Hematopoietic multipotent progenitor cell (in vitro differentiated cells): Measurements from ENCODE around the gene FAM83D. TPM values are rescaled to one million over a fixed set of nuclear protein-coding genes. Genes with fewer than 3 reads are reported as not detected.
"Not testable (repeated sequence)": the region's sequence is repeated elsewhere in the genome, so short reads cannot be mapped to it uniquely, and the experiment has no call there.

Experiments
- DNase-seq, 3 donors: peaks; one replicate each; pipeline ENCODE4 v3.0.0-alpha.2; 2011 to 2015; ENCODE audit warnings: low read depth in 2 of 3, low spot score in 2 of 3
- small RNA-seq: library from RNA; depleted of rRNA; stranded (forward); fragments of <200 nt; gene quantifications from one replicate; pipeline ENCODE3, GENCODE V24; 2012
- total RNA-seq: library from RNA; depleted of rRNA; stranded (reverse); fragments of >200 nt; gene quantifications from one replicate; pipeline ENCODE4 v1.2.3, GENCODE V29; 2012

The FAM83D gene
- total RNA-seq, 1 donor, result 9.4 TPM

GRCh38 chr20:38996866-38997265 lies 70.6 kb downstream of the FAM83D start:
- DNase-seq, result not testable (repeated sequence)

- DNase-seq, result no peak
These were observed 71.4 kb downstream of the FAM83D start for GRCh38 chr20:38997622-38998021.

DNA sequence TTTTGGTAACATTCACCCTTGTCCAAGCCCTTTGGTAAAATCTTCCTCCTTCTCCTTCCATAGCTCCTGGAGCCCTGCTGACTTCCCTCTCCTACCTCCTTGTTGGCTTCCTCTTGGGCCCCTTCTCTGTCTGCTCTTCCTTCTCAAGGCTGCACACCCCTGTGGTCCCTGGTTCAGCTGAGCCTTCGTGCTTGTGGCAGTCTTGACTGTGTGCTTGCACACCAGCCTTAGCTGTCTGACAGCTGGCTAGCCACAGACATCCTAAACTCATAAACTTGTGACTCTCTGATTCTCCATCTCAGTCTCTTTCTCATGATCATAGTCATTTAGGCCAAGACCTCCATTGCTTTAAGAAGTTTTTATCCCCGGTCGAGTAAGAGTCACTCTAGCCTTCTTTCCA lies 73.0 kb downstream of the FAM83D start:
- no peak for DNase-seq

DNA sequence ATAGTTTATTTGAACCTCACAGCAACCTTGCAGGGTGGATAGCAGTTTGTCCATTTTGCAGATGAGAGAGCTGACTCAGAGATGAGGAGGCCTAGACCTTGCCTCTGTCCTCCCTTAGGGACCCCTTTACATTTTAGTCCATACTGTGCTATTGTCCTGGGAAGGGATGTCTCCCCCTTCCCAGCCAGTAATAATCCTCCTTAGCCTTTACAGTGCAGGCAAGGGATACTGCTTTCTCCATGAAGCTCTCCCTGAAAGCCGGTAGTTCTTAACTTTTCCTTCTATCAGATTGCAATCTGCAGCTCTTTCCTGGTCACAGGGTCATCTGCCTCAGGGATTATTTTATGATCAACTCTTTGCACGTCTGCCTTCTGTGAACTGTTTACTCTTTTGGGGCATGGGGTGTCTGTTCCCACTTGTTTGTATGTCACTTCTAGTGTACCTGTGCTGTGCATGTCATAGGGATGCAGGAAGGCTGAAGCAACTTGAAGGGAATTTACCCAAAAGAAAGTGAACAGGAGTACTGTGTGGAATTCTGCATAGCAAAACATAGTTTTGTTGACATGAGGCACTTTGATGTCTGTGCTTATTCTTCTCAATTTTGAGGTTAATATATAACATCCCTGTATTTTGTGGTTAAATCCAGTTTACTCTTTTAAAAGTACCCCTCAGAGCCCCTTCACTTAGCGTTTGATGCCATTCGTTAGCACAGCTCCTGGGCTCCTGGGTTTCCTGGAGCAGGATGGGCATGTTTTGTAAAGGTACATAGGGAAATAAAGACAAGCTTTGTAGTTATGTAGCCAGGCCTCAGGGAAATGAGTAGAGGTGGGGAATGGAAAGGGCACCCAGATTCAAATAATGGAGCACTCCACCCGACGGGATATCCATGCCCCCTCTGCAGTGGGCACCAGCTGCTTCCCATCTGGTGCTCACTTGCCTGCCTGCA lies 74.0 kb downstream of the FAM83D start:
- no peak for DNase-seq

Small RNA genes lying within 50 kb of the gene (small RNA-seq; reads per million reads assigned to genes)
- gene AL023803.1, result 0.34 reads per million

Other genes with a start within 250 kb of the FAM83D start
- 0.54 TPM for gene SLC32A1, start 201.9 kb upstream of the FAM83D start, total RNA-seq
- 16.7 TPM for gene ACTR5, start 178.0 kb upstream of the FAM83D start, total RNA-seq
- 10.8 TPM for gene PPP1R16B, start 120.7 kb upstream of the FAM83D start, total RNA-seq
- 10.8 TPM for gene DHX35, start 35.9 kb downstream of the FAM83D start, total RNA-seq